ENCODE measurements around the gene ZMYND8. TPM values are rescaled to one million over a fixed set of nuclear protein-coding genes. Genes with fewer than 3 reads are reported as not detected.
A peak's percentile ranks its signal among the peaks of the same experiment; 100 is the strongest.

The ZMYND8 gene
- polyA plus RNA-seq, 4 donors: 9.2 to 27.1 (median 16.3) TPM

DNA sequence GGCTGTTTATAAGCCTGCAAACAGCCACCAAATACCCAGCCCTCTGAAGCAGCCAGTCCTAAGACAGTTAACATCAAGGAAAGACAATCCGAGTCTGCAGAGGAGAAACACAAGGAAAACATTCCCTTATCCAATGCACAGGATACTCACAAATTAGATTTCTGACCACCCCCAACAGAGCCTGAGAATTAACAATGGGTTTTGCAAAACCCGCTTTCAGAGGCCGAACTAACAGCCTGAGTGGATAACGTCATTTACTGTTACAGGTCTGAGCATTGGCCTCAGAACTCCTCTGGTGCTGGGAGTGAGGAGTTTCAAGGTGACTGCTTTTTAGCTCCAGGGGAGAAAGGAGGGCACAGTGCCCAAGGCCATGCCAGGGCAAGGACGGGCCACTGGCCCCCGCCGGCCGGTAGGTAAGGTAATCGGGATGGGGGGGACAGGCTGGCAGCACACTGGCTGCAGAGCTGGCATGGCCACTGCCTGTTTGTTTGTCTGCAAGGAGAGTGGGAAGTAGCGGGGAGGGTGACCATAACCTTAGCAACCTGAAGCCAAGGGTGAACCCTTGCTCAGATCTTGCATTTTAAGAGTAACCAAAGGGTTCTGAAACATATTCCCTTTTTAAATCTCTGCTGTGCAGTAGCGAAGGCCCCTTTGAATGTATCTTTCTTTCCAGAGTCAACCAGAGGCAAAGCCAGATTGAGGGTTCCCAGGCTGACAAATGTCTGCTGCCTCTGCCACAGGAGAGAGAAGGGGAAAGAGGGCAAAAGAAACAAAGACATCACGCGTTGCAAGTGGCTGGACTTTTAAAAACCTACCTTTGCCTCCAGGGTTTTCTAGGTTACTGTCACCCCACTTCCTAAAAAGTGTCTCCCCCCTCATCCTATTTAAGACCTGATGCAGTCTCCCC is 3.9 kb downstream of the ZMYND8 start:
- 27 to 39% (median 38%) methylated on average over 13 of the region's 13 CpGs for WGBS, 3 donors
- Histone ChIP-seq H3K4me1 (ENCODE audit: control insufficient read depth in 3 of 3, insufficient read depth in 2 of 3, low read depth in 1 of 3, low read length in 2 of 3) (peaks cover 15 to 97% (median 51%) of the 10 kb centered on the region in 3 donors), H3K9me3 (ENCODE audit: control insufficient read depth in 2 of 2, insufficient read depth in 1 of 2, low read depth in 1 of 2, low read length in 1 of 2) (no peaks in the 10 kb centered on the region)

DNA sequence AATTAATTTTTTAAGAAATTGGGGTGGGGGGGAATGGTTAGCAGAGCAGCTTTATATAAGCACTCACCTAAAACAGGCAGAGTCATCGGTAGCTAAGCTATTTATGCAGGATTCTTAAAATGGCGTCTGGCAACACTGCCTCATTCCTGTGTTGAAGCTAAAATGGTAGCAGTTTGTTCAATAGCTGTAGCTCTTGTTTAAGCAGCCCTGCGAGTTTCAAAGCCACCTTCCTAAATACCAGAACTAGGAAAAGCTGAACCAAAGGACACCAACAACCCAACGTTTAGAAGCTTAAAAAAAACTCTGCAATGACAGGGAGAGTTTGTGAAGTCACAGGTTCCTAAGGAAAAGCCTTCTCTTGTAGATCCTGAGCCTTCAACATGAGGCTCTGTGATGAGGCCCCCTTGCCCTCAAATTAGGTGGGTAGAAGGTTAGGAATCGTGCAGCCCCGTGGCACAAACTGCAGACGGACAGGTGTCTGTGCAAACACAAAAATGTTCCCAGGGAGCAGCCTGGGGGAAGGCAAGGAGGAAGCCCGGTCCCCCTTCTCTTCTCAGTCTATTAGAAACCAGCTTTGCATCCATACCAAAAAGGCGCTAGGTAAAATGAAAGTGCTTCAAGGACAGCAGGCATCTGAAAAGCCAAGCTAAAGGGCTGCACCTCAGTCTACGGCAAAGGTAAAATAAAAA is 4.7 kb downstream of the ZMYND8 start:
- H3K27me3 ChIP-seq (ENCODE audit: control insufficient read depth in 3 of 3, insufficient read depth in 3 of 3, low read length in 3 of 3): no peaks in the 10 kb centered on the region
- DNase-seq (peak; percentile 43 to 54), FAIRE-seq (no peak)
- peak overlapping the region in 1 of 3 donors; percentile 20 for H3K4me3 ChIP-seq (ENCODE audit: low read depth in 1 of 3, low read length in 3 of 3)
- peak overlapping the region; percentile 80 to 96 (median 89) for H3K27ac ChIP-seq (ENCODE audit: low read depth in 1 of 3, low read length in 2 of 3)
- no peaks in the 10 kb centered on the region for H3K9me3 ChIP-seq (ENCODE audit: control insufficient read depth in 2 of 2, insufficient read depth in 1 of 2, low read depth in 1 of 2, low read length in 1 of 2)
- peaks cover 13 to 97% (median 44%) of the 10 kb centered on the region in 3 donors for H3K4me1 ChIP-seq (ENCODE audit: control insufficient read depth in 3 of 3, insufficient read depth in 2 of 3, low read depth in 1 of 3, low read length in 2 of 3)
- 21 to 40% (median 39%) methylated on average over 10 of the region's 10 CpGs for WGBS, 3 donors
- H3K36me3 ChIP-seq (ENCODE audit: control insufficient read depth in 3 of 3, insufficient read depth in 2 of 3, low read depth in 1 of 3, low read length in 3 of 3): peaks cover 0 to 8% (median 1%) of the 10 kb centered on the region in 3 donors

More for the DNA sequence above, 3.9 kb downstream of the ZMYND8 start:
- DNase-seq: peak; percentile 49 to 52
- no peak for FAIRE-seq
- H3K27me3 ChIP-seq (ENCODE audit: control insufficient read depth in 3 of 3, insufficient read depth in 3 of 3, low read length in 3 of 3): no peaks in the 10 kb centered on the region
- peaks cover 0 to 4% (median 0%) of the 10 kb centered on the region in 3 donors for H3K36me3 ChIP-seq (ENCODE audit: control insufficient read depth in 3 of 3, insufficient read depth in 2 of 3, low read depth in 1 of 3, low read length in 3 of 3)
- H3K4me3 ChIP-seq (ENCODE audit: low read depth in 1 of 3, low read length in 3 of 3): peak overlapping the region in 1 of 3 donors; percentile 20
- peak overlapping the region; percentile 80 to 96 (median 89) for H3K27ac ChIP-seq (ENCODE audit: low read depth in 1 of 3, low read length in 2 of 3)

DNA sequence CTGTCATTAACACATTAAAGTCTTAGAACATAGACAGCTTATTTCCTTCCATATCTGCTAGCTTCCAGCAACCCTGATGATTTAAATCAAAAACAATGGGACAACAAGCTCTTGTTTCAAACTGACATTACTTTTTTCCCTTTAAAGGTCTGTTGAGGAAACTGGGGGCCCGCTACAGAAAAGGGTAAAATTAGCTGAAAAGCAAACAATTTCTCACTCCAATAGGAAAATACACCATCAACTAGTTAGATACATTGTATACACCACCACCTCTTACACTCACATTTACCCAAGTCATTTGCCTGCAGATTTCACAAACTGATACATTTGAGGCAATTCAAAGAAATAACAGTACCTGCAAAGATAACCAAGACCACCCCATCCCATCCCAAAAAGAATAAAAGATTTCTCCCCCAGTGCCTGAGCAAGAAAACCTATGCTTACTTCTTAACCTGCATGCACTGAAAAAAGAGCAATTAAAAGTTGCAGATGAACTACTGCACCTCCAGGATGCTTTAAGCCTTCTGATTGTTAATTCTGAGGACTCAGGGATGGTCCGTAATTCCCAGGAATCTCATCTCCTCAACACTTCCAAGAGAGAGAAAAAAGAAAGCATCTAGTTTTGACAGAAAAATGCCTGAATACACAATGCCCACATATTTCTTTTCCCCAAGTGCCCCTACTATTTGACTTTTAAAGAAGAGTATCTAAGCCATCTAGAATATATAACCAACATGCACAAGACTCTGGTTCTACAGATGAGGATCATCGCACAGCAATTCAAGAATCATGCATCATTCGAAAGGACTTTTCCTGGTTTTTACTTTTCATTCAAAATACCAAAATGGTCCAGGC is 5.6 kb downstream of the ZMYND8 start:
- Histone ChIP-seq H3K27ac (ENCODE audit: low read depth in 1 of 3, low read length in 2 of 3) (peak overlapping the region in 2 of 3 donors; percentile 1 to 96), H3K9me3 (ENCODE audit: control insufficient read depth in 2 of 2, insufficient read depth in 1 of 2, low read depth in 1 of 2, low read length in 1 of 2) (no peaks in the 10 kb centered on the region), H3K36me3 (ENCODE audit: control insufficient read depth in 3 of 3, insufficient read depth in 2 of 3, low read depth in 1 of 3, low read length in 3 of 3) (peaks cover 0 to 17% (median 2%) of the 10 kb centered on the region in 3 donors), H3K4me3 (ENCODE audit: low read depth in 1 of 3, low read length in 3 of 3) (no peak overlapping the region), H3K4me1 (ENCODE audit: control insufficient read depth in 3 of 3, insufficient read depth in 2 of 3, low read depth in 1 of 3, low read length in 2 of 3) (peaks cover 12 to 90% (median 38%) of the 10 kb centered on the region in 3 donors), H3K27me3 (ENCODE audit: control insufficient read depth in 3 of 3, insufficient read depth in 3 of 3, low read length in 3 of 3) (no peaks in the 10 kb centered on the region)
- no peak for DNase-seq
- 83 to 93% (median 89%) methylated on average over 4 of the region's 4 CpGs for WGBS, 3 donors
- FAIRE-seq: no peak

GRCh38 chr20:47350181-47350550 is 6.3 kb downstream of the ZMYND8 start:
- Histone ChIP-seq H3K4me3 (ENCODE audit: low read depth in 1 of 3, low read length in 3 of 3) (no peak overlapping the region), H3K36me3 (ENCODE audit: control insufficient read depth in 3 of 3, insufficient read depth in 2 of 3, low read depth in 1 of 3, low read length in 3 of 3) (peaks cover 0 to 25% (median 2%) of the 10 kb centered on the region in 3 donors), H3K27me3 (ENCODE audit: control insufficient read depth in 3 of 3, insufficient read depth in 3 of 3, low read length in 3 of 3) (no peaks in the 10 kb centered on the region), H3K9me3 (ENCODE audit: control insufficient read depth in 2 of 2, insufficient read depth in 1 of 2, low read depth in 1 of 2, low read length in 1 of 2) (no peaks in the 10 kb centered on the region), H3K4me1 (ENCODE audit: control insufficient read depth in 3 of 3, insufficient read depth in 2 of 3, low read depth in 1 of 3, low read length in 2 of 3) (peaks cover 12 to 87% (median 38%) of the 10 kb centered on the region in 3 donors), H3K27ac (ENCODE audit: low read depth in 1 of 3, low read length in 2 of 3) (peak overlapping the region in 1 of 3 donors; percentile 7)
- DNase-seq (no peak), FAIRE-seq (no peak)
- WGBS, 3 donors: 57 to 85% (median 68%) methylated on average over 4 of the region's 4 CpGs

GRCh38 chr20:47349365-47350180 is 6.9 kb downstream of the ZMYND8 start:
- Histone ChIP-seq H3K27ac (ENCODE audit: low read depth in 1 of 3, low read length in 2 of 3) (peak overlapping the region in 2 of 3 donors; percentile 70 to 72), H3K4me1 (ENCODE audit: control insufficient read depth in 3 of 3, insufficient read depth in 2 of 3, low read depth in 1 of 3, low read length in 2 of 3) (peaks cover 9 to 82% (median 34%) of the 10 kb centered on the region in 3 donors), H3K4me3 (ENCODE audit: low read depth in 1 of 3, low read length in 3 of 3) (no peak overlapping the region), H3K27me3 (ENCODE audit: control insufficient read depth in 3 of 3, insufficient read depth in 3 of 3, low read length in 3 of 3) (no peaks in the 10 kb centered on the region), H3K36me3 (ENCODE audit: control insufficient read depth in 3 of 3, insufficient read depth in 2 of 3, low read depth in 1 of 3, low read length in 3 of 3) (peaks cover 0 to 29% (median 2%) of the 10 kb centered on the region in 3 donors), H3K9me3 (ENCODE audit: control insufficient read depth in 2 of 2, insufficient read depth in 1 of 2, low read depth in 1 of 2, low read length in 1 of 2) (no peaks in the 10 kb centered on the region)
- FAIRE-seq: no peak
- WGBS, 3 donors: 61 to 86% (median 82%) methylated on average over 7 of the region's 7 CpGs
- no peak for DNase-seq

DNA sequence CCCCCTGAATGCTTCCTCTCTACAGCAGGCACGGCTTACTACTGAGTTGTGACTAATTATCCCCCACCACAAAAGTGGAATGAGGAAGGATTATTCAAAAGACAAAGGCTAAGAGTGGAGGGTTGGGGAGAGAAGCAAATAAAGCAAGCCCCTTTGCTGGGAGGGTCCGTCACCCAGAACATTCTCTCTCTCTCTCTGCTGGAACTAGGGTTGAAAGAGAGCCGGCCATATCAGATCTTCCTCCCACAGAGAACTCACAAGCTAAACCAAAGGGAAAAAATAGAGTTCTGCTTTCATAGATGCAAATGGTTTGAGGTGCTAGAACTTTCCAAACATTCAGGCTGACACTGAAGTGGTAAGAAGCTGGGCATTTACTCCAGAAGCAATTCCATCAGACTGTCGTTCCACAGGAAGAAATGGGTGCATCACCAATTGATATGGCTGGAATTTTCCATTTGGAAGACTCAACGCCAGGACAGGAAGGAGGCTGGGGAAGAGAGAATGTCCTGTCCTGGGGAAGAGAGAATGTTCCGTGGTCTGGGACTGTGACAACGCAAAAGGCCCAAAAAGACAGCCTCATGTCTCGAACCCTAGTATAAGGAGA is 7.9 kb downstream of the ZMYND8 start:
- FAIRE-seq: no peak
- DNase-seq: no peak
- Histone ChIP-seq H3K4me3 (ENCODE audit: low read depth in 1 of 3, low read length in 3 of 3) (no peak overlapping the region), H3K4me1 (ENCODE audit: control insufficient read depth in 3 of 3, insufficient read depth in 2 of 3, low read depth in 1 of 3, low read length in 2 of 3) (peaks cover 9 to 73% (median 26%) of the 10 kb centered on the region in 3 donors), H3K27me3 (ENCODE audit: control insufficient read depth in 3 of 3, insufficient read depth in 3 of 3, low read length in 3 of 3) (no peaks in the 10 kb centered on the region), H3K27ac (ENCODE audit: low read depth in 1 of 3, low read length in 2 of 3) (peak overlapping the region in 2 of 3 donors; percentile 70 to 72), H3K9me3 (ENCODE audit: control insufficient read depth in 2 of 2, insufficient read depth in 1 of 2, low read depth in 1 of 2, low read length in 1 of 2) (no peaks in the 10 kb centered on the region), H3K36me3 (ENCODE audit: control insufficient read depth in 3 of 3, insufficient read depth in 2 of 3, low read depth in 1 of 3, low read length in 3 of 3) (peaks cover 0 to 33% (median 2%) of the 10 kb centered on the region in 3 donors)
- WGBS, 3 donors: 73 to 82% (median 80%) methylated on average over 8 of the region's 8 CpGs

- H3K4me1 ChIP-seq (ENCODE audit: control insufficient read depth in 3 of 3, insufficient read depth in 2 of 3, low read depth in 1 of 3, low read length in 2 of 3): peaks cover 7 to 65% (median 21%) of the 10 kb centered on the region in 3 donors
- 20 to 56% (median 41%) methylated on average over 4 of the region's 4 CpGs for WGBS, 3 donors
These were observed 8.7 kb downstream of the ZMYND8 start for GRCh38 chr20:47347661-47348435.

More at GRCh38 chr20:47347661-47348435, 8.7 kb downstream of the ZMYND8 start:
- DNase-seq (peak in 1 of 2 donors; percentile 32), FAIRE-seq (no peak)
- H3K36me3 ChIP-seq (ENCODE audit: control insufficient read depth in 3 of 3, insufficient read depth in 2 of 3, low read depth in 1 of 3, low read length in 3 of 3): peaks cover 0 to 39% (median 2%) of the 10 kb centered on the region in 3 donors
- H3K9me3 ChIP-seq (ENCODE audit: control insufficient read depth in 2 of 2, insufficient read depth in 1 of 2, low read depth in 1 of 2, low read length in 1 of 2): no peaks in the 10 kb centered on the region
- peak overlapping the region in 2 of 3 donors; percentile 70 to 72 for H3K27ac ChIP-seq (ENCODE audit: low read depth in 1 of 3, low read length in 2 of 3)
- no peaks in the 10 kb centered on the region for H3K27me3 ChIP-seq (ENCODE audit: control insufficient read depth in 3 of 3, insufficient read depth in 3 of 3, low read length in 3 of 3)
- no peak overlapping the region for H3K4me3 ChIP-seq (ENCODE audit: low read depth in 1 of 3, low read length in 3 of 3)
